Fibroblast of lung (primary cell): ENCODE data around the gene NSMCE3. TPM values are rescaled to one million over a fixed set of nuclear protein-coding genes. Genes with fewer than 3 reads are reported as not detected.

Experiments used
- DNase-seq, 2 donors: peaks; one replicate each; pipeline versions ENCODE4 v3.0.0 to v3.0.0-alpha.2; 2010; ENCODE audit warnings: low read depth in 2 of 2
- H2AFZ ChIP-seq: 2 replicates; pipeline ENCODE4 v1.5.1; 2012; ENCODE audit warnings: low read length, control low read depth, inconsistent platforms
- H3K27ac ChIP-seq: 2 replicates; pipeline ENCODE4 v1.5.1; 2011; ENCODE audit warnings: low read length, control low read depth; ENCODE audit not compliant: insufficient read depth
- H3K27me3 ChIP-seq: 2 replicates; pipeline ENCODE4 v1.5.1; 2011; ENCODE audit warnings: mild to moderate bottlenecking, low read length; ENCODE audit not compliant: control insufficient read depth, insufficient read depth
- H3K36me3 ChIP-seq: 2 replicates; pipeline ENCODE4 v1.5.1; 2011; ENCODE audit warnings: low read length; ENCODE audit not compliant: control insufficient read depth, insufficient read depth
- H3K4me1 ChIP-seq: 2 replicates; pipeline ENCODE4 v1.5.1; 2011; ENCODE audit warnings: low read length; ENCODE audit not compliant: control insufficient read depth, insufficient read depth; ENCODE audit errors: extremely low read depth
- H3K4me2 ChIP-seq: 2 replicates; pipeline ENCODE4 v1.5.1; 2011; ENCODE audit warnings: low read length, control low read depth; ENCODE audit not compliant: insufficient read depth; ENCODE audit errors: extremely low read depth
- H3K4me3 ChIP-seq, 4 experiments: fragments of 200-600 bp in 1 of 4; sonication (generic) in 1 of 4; replicated peaks in 1 of 4; 2 replicates each; pipeline ENCODE4 v1.5.1; 2011 to 2016; ENCODE audit warnings: low read length in 4 of 4, low read depth in 3 of 4, mild to moderate bottlenecking in 3 of 4, control low read depth in 2 of 4, inconsistent platforms in 1 of 4, mixed read lengths in 1 of 4; ENCODE audit not compliant: insufficient read depth in 1 of 4; ENCODE audit errors: control extremely low read depth in 1 of 4
- H3K79me2 ChIP-seq: 2 replicates; pipeline ENCODE4 v1.5.1; 2012; ENCODE audit warnings: mild to moderate bottlenecking, low read length, inconsistent platforms; ENCODE audit not compliant: control insufficient read depth, insufficient read depth
- H3K9ac ChIP-seq: 2 replicates; pipeline ENCODE4 v1.5.1; 2011; ENCODE audit warnings: mild to moderate bottlenecking, low read length, control low read depth; ENCODE audit not compliant: insufficient read depth
- H3K9me3 ChIP-seq: 2 replicates; pipeline ENCODE4 v1.5.1; 2012; ENCODE audit warnings: low read depth, low read length; ENCODE audit not compliant: control insufficient read depth, insufficient read depth
- H4K20me1 ChIP-seq: 2 replicates; pipeline ENCODE4 v1.5.1; 2011; ENCODE audit warnings: low read length; ENCODE audit not compliant: control insufficient read depth, insufficient read depth; ENCODE audit errors: extremely low read depth
- EZH2 ChIP-seq: IDR thresholded peaks from 2 replicates; pipeline ENCODE4 v1.5.1; 2012; ENCODE audit warnings: low read length, control low read depth, mild to moderate bottlenecking; ENCODE audit errors: missing control alignments
- polyA plus RNA-seq, 2 donors: library from polyadenylated mRNA; depleted of rRNA in 1 of 2; stranded (reverse) in 1 of 2; unstranded in 1 of 2; fragments of >200 nt; gene quantifications; 2 replicates each; pipeline ENCODE4 v1.2.1, GENCODE V29; 2011 to 2012; ENCODE audit warnings: missing spikeins in 1 of 2
- total RNA-seq: library from RNA; depleted of rRNA; stranded (reverse); fragments of >200 nt; gene quantifications from 2 replicates; pipeline ENCODE4 v1.2.1, GENCODE V29; 2014
- TF ChIP-seq, protein P1 (sequence below), 2 donors: IDR thresholded peaks in 1 of 2; conservative IDR thresholded peaks in 1 of 2; 1 replicate in 1 of 2; 2 replicates in 1 of 2; pipeline ENCODE4 v1.5.1; 2011 to 2012; ENCODE audit warnings: low read length in 2 of 2, control low read depth in 1 of 2, inconsistent platforms in 1 of 2, low read depth in 1 of 2, mild to moderate bottlenecking in 1 of 2

The NSMCE3 gene
- total and polyA plus RNA-seq, 2 donors (not counting 1 experiment from before 2014, with no cell fraction given) = 7.2 to 8.8 TPM

DNA sequence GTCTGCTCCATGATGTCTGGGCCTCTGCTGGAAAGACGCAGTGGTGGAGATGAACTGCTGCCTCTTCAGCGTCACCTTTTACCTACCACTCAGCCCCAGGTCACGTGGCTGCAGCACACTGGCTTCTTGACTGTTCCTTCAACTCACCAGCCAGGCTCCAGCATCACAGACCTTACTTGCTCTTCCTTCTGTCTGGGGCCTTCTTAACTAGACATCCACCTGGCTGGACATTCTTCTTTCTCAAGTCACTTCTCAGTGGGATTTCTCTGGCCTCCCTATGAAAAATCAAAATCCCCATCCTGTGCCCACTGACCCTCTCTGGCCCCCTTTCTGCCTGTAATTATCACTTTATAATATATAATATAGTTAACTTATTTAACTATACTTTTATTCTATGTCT is 29.7 kb upstream of the NSMCE3 start:
- Histone ChIP-seq H3K27ac (no peak overlapping the region), H3K36me3 (no peaks in the 10 kb centered on the region), H3K9me3 (no peaks in the 10 kb centered on the region), H3K4me1 (no peaks in the 10 kb centered on the region), H3K27me3 (no peaks in the 10 kb centered on the region), H3K4me2 (no peak overlapping the region), H3K9ac (no peak overlapping the region), H2AFZ (no peak overlapping the region), H3K79me2 (no peaks in the 10 kb centered on the region), H4K20me1 (no peaks in the 10 kb centered on the region), H3K4me3 (no peak overlapping the region)
- no peak for TF ChIP-seq EZH2
- TF ChIP-seq, protein P1, sequence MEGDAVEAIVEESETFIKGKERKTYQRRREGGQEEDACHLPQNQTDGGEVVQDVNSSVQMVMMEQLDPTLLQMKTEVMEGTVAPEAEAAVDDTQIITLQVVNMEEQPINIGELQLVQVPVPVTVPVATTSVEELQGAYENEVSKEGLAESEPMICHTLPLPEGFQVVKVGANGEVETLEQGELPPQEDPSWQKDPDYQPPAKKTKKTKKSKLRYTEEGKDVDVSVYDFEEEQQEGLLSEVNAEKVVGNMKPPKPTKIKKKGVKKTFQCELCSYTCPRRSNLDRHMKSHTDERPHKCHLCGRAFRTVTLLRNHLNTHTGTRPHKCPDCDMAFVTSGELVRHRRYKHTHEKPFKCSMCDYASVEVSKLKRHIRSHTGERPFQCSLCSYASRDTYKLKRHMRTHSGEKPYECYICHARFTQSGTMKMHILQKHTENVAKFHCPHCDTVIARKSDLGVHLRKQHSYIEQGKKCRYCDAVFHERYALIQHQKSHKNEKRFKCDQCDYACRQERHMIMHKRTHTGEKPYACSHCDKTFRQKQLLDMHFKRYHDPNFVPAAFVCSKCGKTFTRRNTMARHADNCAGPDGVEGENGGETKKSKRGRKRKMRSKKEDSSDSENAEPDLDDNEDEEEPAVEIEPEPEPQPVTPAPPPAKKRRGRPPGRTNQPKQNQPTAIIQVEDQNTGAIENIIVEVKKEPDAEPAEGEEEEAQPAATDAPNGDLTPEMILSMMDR (conservative IDR thresholded peaks at IDR 0.05 in 1 of 2, IDR thresholded peaks at IDR 0.05 in 1 of 2; ENCODE audit: low read depth in 1 of 2, low read length in 2 of 2) = no peak
- DNase-seq = no peak

DNA sequence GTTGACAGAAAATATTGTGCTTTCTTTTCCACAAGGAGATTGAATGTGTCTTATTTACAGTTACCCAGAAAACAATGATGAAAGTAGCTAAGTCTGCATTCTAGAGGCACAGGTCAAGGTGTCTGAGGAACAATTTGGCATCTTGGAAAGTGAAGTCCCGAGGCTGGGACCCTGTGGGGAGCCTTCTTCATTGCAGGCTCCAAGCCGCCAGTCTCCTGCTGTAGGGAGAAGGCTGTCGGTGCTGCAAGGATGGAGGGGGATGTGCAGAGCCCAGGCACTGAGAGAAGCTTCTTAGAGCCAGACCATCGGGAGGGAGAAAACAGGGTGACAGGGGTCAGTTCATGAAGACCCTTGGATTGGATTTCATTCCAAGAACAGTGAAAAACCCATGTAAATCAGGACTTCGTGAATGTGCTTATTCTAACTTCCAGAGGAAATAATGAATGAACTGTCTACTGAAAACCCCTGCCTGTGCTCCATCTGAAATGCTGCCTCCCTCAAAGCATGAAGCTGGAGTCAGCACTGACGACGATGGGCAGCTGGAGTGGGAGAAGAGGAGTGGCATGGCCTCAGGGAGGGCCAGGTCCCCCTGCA is 25.2 kb upstream of the NSMCE3 start:
- no peaks in the 10 kb centered on the region for H3K27me3 ChIP-seq
- H3K4me1 ChIP-seq = no peaks in the 10 kb centered on the region
- no peak overlapping the region for H3K9ac ChIP-seq
- no peak overlapping the region for H2AFZ ChIP-seq
- DNase-seq = no peak
- no peak overlapping the region for H3K4me3 ChIP-seq
- H3K36me3 ChIP-seq = no peaks in the 10 kb centered on the region
- TF ChIP-seq, protein P1 (conservative IDR thresholded peaks at IDR 0.05 in 1 of 2, IDR thresholded peaks at IDR 0.05 in 1 of 2; ENCODE audit: low read depth in 1 of 2, low read length in 2 of 2) = no peak
- no peak overlapping the region for H3K27ac ChIP-seq
- no peaks in the 10 kb centered on the region for H3K9me3 ChIP-seq
- no peaks in the 10 kb centered on the region for H3K79me2 ChIP-seq
- H3K4me2 ChIP-seq = no peak overlapping the region
- no peaks in the 10 kb centered on the region for H4K20me1 ChIP-seq

DNA sequence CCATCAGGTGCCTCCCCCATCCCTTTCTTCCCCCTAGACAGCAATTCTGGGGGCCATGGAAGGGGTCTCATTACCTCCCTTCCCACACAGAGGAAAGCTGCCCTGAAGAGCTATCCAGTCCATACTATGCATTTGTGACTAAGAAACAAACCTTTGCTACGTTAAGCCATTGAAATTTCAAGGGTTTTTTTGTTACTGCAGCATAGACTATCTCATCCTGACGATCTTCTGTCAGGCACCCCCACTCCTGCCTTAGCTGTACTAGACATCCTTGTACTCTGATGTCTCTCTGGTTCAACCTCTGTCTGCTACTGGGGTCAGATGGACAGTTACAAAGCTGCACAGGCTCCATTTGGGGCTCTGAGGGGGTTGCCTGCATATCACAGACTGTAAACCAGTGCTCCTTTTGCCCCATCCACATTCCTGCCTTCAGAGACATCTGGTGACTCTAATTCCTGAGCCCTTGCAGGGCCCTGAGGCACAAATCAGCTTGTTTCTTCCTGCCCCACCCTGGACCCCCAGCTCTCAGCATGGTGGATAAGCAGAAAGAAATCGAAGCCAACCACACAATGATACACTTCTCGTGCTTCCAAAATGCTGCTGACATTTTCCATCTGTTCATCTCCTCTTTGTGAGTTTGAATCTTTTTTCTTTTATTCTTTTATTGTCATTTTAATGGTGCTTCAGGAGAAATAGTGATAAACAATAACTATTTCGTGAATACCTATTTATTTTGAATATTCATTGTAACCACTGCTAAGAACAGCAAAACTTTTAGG is 21.6 kb upstream of the NSMCE3 start:
- Histone ChIP-seq H3K9me3 (no peaks in the 10 kb centered on the region), H3K27me3 (no peaks in the 10 kb centered on the region), H3K79me2 (no peaks in the 10 kb centered on the region), H3K36me3 (no peaks in the 10 kb centered on the region), H2AFZ (no peak overlapping the region), H3K9ac (no peak overlapping the region), H3K27ac (no peak overlapping the region), H3K4me2 (no peak overlapping the region), H4K20me1 (no peaks in the 10 kb centered on the region), H3K4me1 (no peaks in the 10 kb centered on the region), H3K4me3 (no peak overlapping the region)
- DNase-seq = no peak
- TF ChIP-seq, protein P1 (conservative IDR thresholded peaks at IDR 0.05 in 1 of 2, IDR thresholded peaks at IDR 0.05 in 1 of 2; ENCODE audit: low read depth in 1 of 2, low read length in 2 of 2) = no peak
- no peak for TF ChIP-seq EZH2
